Measurements from ENCODE around the gene PRR29.

The PRR29 gene

DNA sequence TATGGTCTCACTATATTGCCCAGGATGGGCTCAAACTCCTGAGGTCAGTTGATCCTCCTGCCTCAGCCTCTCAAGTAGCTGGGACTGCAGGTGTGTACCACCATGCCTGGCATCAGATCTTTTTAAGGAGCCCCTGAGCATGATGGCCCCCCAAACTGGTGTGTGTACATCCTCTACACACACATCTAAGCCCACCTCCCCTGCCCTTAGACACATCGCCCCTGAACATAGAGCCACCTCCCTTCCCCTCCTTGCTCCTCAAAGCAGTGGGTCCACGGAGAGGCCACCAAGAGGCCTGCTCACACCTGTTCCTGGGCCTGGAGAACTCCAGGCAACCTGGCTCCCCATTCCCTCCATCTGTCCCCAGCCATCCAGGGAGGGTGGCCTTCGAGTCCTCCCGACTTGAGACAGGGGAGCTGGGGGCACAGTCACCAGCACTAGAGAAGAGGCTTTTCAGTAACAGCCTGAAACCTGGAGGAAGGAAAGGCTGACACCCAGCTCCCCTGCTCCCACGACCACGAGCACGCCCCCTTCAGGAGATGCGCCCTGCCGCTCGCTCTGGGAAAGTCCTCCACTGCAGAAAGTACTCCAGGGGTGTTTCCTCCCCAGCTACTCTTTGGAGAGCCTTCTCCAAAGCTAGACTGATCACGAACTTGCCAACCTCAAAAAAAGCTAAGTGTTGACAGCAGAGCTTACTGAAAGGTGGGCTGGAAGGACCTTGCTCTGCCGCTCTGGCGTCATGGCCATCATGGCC, 12.6 kb upstream of the PRR29 start:
- no peak overlapping the region for H3K27ac ChIP-seq
- TF ChIP-seq ZFX (IDR thresholded peaks at IDR 0.05) = no peak
- TF ChIP-seq, protein P1, sequence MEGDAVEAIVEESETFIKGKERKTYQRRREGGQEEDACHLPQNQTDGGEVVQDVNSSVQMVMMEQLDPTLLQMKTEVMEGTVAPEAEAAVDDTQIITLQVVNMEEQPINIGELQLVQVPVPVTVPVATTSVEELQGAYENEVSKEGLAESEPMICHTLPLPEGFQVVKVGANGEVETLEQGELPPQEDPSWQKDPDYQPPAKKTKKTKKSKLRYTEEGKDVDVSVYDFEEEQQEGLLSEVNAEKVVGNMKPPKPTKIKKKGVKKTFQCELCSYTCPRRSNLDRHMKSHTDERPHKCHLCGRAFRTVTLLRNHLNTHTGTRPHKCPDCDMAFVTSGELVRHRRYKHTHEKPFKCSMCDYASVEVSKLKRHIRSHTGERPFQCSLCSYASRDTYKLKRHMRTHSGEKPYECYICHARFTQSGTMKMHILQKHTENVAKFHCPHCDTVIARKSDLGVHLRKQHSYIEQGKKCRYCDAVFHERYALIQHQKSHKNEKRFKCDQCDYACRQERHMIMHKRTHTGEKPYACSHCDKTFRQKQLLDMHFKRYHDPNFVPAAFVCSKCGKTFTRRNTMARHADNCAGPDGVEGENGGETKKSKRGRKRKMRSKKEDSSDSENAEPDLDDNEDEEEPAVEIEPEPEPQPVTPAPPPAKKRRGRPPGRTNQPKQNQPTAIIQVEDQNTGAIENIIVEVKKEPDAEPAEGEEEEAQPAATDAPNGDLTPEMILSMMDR (conservative IDR thresholded peaks at IDR 0.05) = no peak

DNA sequence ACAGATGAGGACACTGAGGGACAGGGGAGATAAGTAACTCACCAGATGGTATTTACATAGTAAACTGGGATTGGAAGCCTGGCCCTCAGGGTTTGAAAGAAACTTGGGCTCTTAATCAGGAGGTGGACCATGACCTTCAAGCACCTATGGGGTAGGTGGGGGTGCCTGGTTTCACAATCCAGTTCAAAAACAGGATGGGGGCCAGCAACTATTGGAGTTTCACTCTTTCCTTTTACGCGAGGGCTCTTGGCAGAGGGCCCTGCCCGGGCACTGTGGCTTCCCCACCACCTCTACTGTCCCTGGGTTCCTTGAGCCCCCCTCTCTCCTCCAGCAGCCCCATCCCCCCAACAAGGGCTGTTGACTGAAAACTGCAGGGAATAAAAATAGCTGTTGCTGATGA, 11.3 kb upstream of the PRR29 start:
- no peak for TF ChIP-seq ZFX (IDR thresholded peaks at IDR 0.05)
- TF ChIP-seq, protein P1 (conservative IDR thresholded peaks at IDR 0.05) = no peak
- no peak overlapping the region for H3K27ac ChIP-seq

DNA sequence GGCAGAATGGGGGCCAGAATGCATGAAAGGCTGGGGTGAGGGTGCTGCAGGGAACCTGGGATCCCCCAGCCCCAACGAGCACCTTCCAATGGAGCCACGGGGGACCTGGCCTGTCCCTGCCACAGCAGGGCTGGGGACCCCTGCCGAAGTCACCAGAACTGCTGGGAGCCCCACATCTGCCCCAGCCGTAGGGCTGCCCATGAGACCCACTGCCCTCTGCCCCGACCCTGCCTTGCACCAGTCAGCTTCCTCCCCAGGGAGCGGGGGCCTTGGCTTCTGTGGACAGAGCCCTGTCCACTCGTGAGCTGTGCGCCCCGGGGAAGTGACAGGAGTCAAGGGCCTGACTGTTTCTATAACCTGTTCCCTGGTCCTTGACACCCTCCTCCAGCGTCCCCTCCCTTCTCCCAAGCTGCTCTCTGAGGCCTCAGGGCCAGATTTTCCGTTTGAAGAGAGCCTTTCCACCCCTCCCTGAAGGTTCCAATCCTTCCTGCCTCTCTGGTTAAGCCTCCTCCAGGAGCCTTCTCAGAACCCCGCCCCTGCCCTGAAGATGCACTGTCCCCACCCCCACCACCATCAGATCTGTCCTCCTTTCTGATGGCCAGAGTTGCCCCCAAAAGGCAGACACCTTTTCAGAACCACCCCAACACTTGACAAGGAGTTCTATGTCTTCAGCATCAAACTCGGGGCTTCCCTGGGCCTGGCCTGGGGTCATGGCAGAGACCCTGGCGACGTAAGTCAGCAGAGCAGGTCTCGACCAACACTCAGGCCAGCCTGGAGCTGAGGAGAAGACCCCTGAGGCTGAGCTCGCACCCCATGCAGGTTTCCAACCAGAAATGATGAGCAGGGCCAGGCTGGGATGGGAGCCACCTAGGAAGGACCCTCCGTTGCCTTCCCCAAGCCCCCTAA, 10.7 kb upstream of the PRR29 start:
- no peak overlapping the region for H3K27ac ChIP-seq
- no peak for TF ChIP-seq ZFX (IDR thresholded peaks at IDR 0.05)
- TF ChIP-seq, protein P1 (conservative IDR thresholded peaks at IDR 0.05) = no peak

DNA sequence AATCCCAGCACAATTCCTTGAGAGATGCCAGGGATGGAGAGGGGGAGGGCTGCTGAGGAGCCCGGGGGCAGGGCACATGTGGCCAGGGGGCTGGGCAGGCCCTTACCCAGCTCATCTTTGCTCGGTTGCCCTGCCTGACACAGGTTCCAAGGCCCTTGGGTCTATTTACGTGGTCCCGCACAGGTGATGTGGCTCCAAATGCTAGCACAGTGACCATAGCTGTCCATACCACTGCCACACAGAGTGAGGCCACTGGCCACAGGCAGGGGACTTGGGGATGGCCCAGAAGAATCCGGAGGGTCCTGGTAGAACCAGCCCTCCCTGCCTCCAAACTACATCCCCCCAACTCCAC, 10.0 kb upstream of the PRR29 start:
- TF ChIP-seq ZFX (IDR thresholded peaks at IDR 0.05) = no peak
- TF ChIP-seq, protein P1 (conservative IDR thresholded peaks at IDR 0.05) = no peak

DNA sequence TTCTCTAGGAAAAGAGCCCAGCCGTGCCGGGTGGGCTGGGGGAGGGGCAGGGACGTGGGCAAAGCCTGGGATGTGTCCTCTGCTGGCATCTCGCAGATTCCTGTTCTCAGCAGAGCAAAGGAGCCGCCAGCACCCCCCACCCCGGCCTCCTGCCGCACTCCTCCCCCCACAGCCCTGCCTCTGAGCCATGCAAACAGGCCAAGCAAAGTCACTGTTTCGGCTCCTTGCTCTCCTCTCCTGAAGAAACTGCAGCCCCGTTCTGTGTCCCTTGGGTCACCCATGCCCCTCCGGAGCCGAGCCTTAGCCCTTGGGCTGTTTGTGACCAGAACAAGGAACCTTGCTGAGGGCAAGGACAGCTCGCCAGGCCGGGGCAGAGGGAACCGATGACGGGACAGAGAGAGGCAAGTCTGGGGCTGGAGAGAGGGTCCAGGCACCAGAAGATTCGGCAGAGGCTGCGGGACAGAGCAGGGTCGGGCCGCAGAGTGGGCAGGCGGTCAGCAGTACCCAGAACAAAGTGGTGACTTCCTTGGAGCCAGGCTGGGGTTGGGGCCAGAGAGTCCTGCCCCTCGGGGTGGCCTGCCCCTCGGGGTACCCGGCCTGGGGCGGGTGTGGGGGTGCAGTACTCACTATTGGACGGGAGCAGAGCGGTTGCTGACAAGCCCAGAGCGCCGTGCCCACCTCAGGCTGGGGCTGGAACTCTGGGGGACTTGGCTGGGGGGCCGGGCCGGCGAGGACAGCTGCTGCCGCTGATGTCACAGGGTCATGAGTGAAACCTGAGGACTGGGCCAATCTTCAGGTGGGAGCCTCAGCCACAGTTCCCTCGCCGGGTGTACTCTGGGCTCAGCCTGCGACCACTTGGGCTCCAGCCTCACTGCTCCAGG, 9.2 kb upstream of the PRR29 start:
- H3K27ac ChIP-seq = no peak overlapping the region

More for the DNA sequence above, 10.0 kb upstream of the PRR29 start:
- H3K27ac ChIP-seq = no peak overlapping the region

DNA sequence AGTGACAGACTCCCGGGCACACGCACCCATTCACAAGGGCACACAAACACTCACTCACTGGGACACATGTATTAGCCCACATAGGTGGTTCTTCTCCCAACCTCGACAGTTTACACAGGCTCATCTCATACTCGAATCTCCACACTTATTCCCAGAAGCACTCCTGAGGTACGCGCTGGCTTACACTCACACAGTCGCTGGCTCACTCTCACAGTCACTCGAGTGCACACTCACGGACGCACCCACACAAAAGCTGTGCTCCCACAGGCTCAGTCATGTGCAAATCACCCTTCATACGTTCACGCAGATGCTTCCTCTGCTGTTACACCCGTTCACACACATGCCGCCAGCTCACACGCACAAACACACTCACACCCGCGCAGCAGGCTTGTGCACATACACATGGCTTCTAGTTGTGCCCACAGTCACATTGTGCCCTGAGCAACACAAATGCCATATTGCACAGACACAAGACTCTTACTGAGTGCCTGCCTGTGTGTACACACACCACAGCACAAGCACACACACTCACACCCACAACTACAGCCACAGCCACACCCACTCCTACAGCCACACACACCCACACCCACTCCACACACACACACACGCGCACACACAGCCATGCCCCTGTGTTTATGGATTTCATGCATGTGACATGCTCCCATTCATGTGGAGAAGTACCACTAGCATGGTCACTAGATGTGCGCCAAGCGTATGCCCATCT, 8.4 kb upstream of the PRR29 start:
- H3K27ac ChIP-seq = no peak overlapping the region
- no peak for TF ChIP-seq ZFX (IDR thresholded peaks at IDR 0.05)
- TF ChIP-seq, protein P1 (conservative IDR thresholded peaks at IDR 0.05) = no peak

More for the DNA sequence above, 9.2 kb upstream of the PRR29 start:
- TF ChIP-seq ZFX (IDR thresholded peaks at IDR 0.05) = no peak
- TF ChIP-seq, protein P1 (conservative IDR thresholded peaks at IDR 0.05) = no peak

All from C4-2B (cell line).